ENCODE data around the gene FAM200C.

- no peak for TF ChIP-seq SP1 (IDR thresholded peaks at IDR 0.05)
- TF ChIP-seq FOXK2 (IDR thresholded peaks at IDR 0.05): no peak
- TF ChIP-seq FOXM1 (IDR thresholded peaks at IDR 0.05; ENCODE audit: borderline replicate concordance): peak; percentile 97
- no peak for TF ChIP-seq HDGF (IDR thresholded peaks at IDR 0.05; ENCODE audit: borderline replicate concordance)
- TF ChIP-seq ELF4 (IDR thresholded peaks at IDR 0.05): peak; percentile 26; the same call in 1 of the 2 replicates
- TF ChIP-seq ZNF384 (IDR thresholded peaks at IDR 0.05): no peak
- no peak for TF ChIP-seq SUZ12 (IDR thresholded peaks at IDR 0.05)
- TF ChIP-seq LEF1 (IDR thresholded peaks at IDR 0.05; ENCODE audit: borderline replicate concordance): no peak
- no peak for TF ChIP-seq FOXA1 (IDR thresholded peaks at IDR 0.05)
- no peak for TF ChIP-seq BHLHE40 (IDR thresholded peaks at IDR 0.05; ENCODE audit: borderline replicate concordance)
- TF ChIP-seq CTBP1 (IDR thresholded peaks at IDR 0.05; ENCODE audit: borderline replicate concordance): no peak
- TF ChIP-seq PKNOX1 (IDR thresholded peaks at IDR 0.05): no peak
- TF ChIP-seq NFRKB (IDR thresholded peaks at IDR 0.05): no peak
- TF ChIP-seq ARNT (IDR thresholded peaks at IDR 0.05): no peak
Observed at GRCh38 chr5:160421625-160422258, 21.9 kb upstream of the FAM200C start, which contains the start of gene PTTG1.
